Natural killer cell (primary cell): ENCODE measurements around the gene HELLS. TPM values are rescaled to one million over a fixed set of nuclear protein-coding genes. Genes with fewer than 3 reads are reported as not detected.
"Not testable (repeated sequence)": the region's sequence is repeated elsewhere in the genome, so short reads cannot be mapped to it uniquely, and the experiment has no call there.

ENCODE experiments used
- ATAC-seq, 3 donors: fragments of 150-1000 bp in 2 of 3; fragments of 200-7000 bp in 1 of 3; cut with Tn5 transposase; 1 replicate in 1 of 3; 2 replicates in 2 of 3; pipeline ENCODE4 v1.10.0; 2021; ENCODE audit warnings: mild to moderate bottlenecking in 2 of 3, moderate library complexity in 2 of 3
- DNase-seq, 2 donors: peaks; one replicate each; pipeline versions ENCODE4 v3.0.0 to v3.0.0-alpha.2; 2013 to 2021; ENCODE audit warnings: mixed read lengths in 1 of 2
- H3K27ac ChIP-seq: one replicate; pipeline ENCODE4 v1.5.1; 2013; ENCODE audit warnings: mild to moderate bottlenecking, low read length
- H3K27me3 ChIP-seq: one replicate; pipeline ENCODE4 v1.6.1; 2013; ENCODE audit warnings: low read length; ENCODE audit not compliant: control insufficient read depth, insufficient read depth
- H3K36me3 ChIP-seq: one replicate; pipeline ENCODE4 v1.6.1; 2013; ENCODE audit warnings: low read length; ENCODE audit not compliant: control insufficient read depth, insufficient read depth
- H3K4me1 ChIP-seq: one replicate; pipeline ENCODE4 v1.6.1; 2013; ENCODE audit warnings: low read length; ENCODE audit not compliant: control insufficient read depth, insufficient read depth
- H3K4me3 ChIP-seq: one replicate; pipeline ENCODE4 v1.5.1; 2013; ENCODE audit warnings: low read length
- H3K9me3 ChIP-seq: one replicate; pipeline ENCODE4 v1.6.1; 2013; ENCODE audit warnings: low read length; ENCODE audit not compliant: control insufficient read depth, insufficient read depth
- H3K27ac Mint-ChIP-seq, 2 donors: one replicate each; pipeline ENCODE4 v1.8.0; 2022; ENCODE audit warnings: mild to moderate bottlenecking in 2 of 2, mixed read lengths in 2 of 2, moderate library complexity in 1 of 2
- H3K27me3 Mint-ChIP-seq, 2 donors: one replicate each; pipeline ENCODE4 v1.8.0; 2022; ENCODE audit warnings: low read depth in 2 of 2, mixed read lengths in 2 of 2
- H3K36me3 Mint-ChIP-seq: one replicate; pipeline ENCODE4 v1.8.0; 2022; ENCODE audit warnings: mixed read lengths
- H3K4me1 Mint-ChIP-seq, 2 donors: one replicate each; pipeline ENCODE4 v1.8.0; 2022; ENCODE audit warnings: mixed read lengths in 2 of 2
- H3K4me3 Mint-ChIP-seq: one replicate; pipeline ENCODE4 v1.8.0; 2022; ENCODE audit warnings: mild to moderate bottlenecking, moderate library complexity, mixed read lengths
- H3K9me3 Mint-ChIP-seq, 2 donors: one replicate each; pipeline ENCODE4 v1.8.0; 2022; ENCODE audit warnings: mixed read lengths in 2 of 2
- CTCF ChIP-seq: fragments of 200-600 bp; IDR thresholded peaks from one replicate; pipeline ENCODE4 v1.8.0; 2022; ENCODE audit warnings: antibody characterized with exemption
- WGBS: methylation state at CpG from one replicate; pipeline ENCODE4 v1.1.7; 2013; ENCODE audit warnings: missing lambda C conversion rate; ENCODE audit not compliant: insufficient coverage; 5-methylcytosine and 5-hydroxymethylcytosine counted together
- intact Hi-C: fragments of 100-400 bp; cut with micrococcal nuclease; formaldehyde crosslinking; loops from one replicate; pipeline ENCODE4 v1.14.2; 2022
- total RNA-seq, 4 donors: library from RNA; stranded (reverse); fragments of 120-200 nt in 1 of 4; gene quantifications; one replicate each; pipeline versions ENCODE4 v1.2.3 to v1.2.4, GENCODE V29; 2013 to 2022

HELLS gene
- total RNA-seq, 3 donors from 2014 or later (not counting 1 experiment from before 2014, with no cell fraction given) = 9.4 to 10.4 (median 10.2) TPM

DNA sequence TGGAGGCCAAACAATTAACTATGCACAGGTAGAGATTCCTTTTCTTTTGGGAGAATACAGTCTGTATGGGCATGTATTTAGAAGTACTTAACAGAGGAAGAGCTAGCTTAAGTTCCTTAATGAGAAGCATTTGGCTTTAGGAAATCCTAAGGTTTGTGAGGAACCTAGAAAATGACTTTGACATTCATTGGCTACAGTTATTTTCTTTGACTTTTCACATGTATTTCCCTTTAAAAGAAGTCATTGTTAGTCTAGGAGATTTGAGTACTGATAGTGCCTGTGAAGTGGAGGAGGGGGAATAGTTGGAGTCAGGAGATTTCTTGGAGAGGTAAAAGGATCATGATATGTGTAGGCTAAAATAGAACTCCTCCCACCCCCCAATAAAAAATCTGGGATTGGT, 3.6 kb downstream of the HELLS start:
- ATAC-seq = no peak
- Histone ChIP-seq H3K4me1 (peaks cover 16% of the 10 kb centered on the region), H3K9me3 (no peaks in the 10 kb centered on the region), H3K4me3 (no peak overlapping the region), H3K27me3 (no peaks in the 10 kb centered on the region), H3K27ac (no peak overlapping the region), H3K36me3 (no peaks in the 10 kb centered on the region)
- intact Hi-C loops = no loop called here
- no peak for DNase-seq
- Mint-ChIP-seq H3K27ac (no peak overlapping the region), H3K4me1 (peaks cover 24 to 29% of the 10 kb centered on the region in 2 donors), H3K27me3 (peaks cover 0 to 2% of the 10 kb centered on the region in 2 donors), H3K9me3 (no peaks in the 10 kb centered on the region), H3K36me3 (no peaks in the 10 kb centered on the region), H3K4me3 (no peak overlapping the region)
- no peak for TF ChIP-seq CTCF

DNA sequence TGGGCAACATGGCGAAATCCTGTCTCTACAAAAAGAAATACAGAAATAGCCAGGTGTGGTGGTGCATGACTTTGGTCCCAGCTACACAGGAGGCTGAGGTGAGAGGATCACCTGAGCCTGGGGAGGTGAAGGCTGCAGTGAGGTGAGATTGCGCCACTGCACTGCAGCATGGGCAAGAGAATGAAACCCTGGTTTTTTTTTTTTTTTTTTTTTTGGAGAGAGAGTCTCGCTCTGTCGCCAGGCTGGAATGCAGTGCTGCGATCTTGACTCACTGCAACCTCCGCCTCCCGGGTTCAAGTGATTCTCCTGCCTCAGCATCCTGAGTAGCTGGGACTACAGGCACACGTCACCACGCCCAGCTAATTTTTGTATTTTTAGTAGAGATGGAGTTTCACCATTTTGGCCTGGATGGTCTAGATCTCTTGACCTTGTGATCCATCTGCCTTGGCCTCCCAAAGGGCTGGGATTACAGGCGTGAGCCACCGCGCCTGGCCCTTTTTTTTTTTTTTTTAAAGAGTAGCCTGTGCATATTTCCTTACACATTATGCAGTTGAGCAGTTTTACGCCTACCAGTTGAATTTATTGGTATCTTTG, 22.2 kb downstream of the HELLS start:
- H3K36me3 Mint-ChIP-seq, H3K36me3 ChIP-seq, H3K4me1 ChIP-seq, H3K27me3 Mint-ChIP-seq, H3K4me3 ChIP-seq, intact Hi-C loops, H3K9me3 Mint-ChIP-seq, H3K27ac Mint-ChIP-seq, H3K27me3 ChIP-seq, H3K27ac ChIP-seq, H3K4me1 Mint-ChIP-seq, DNase-seq, H3K4me3 Mint-ChIP-seq, ATAC-seq, H3K9me3 ChIP-seq: not testable (repeated sequence)
- 99% methylated on average over 12 of the region's 13 CpGs for WGBS

DNA sequence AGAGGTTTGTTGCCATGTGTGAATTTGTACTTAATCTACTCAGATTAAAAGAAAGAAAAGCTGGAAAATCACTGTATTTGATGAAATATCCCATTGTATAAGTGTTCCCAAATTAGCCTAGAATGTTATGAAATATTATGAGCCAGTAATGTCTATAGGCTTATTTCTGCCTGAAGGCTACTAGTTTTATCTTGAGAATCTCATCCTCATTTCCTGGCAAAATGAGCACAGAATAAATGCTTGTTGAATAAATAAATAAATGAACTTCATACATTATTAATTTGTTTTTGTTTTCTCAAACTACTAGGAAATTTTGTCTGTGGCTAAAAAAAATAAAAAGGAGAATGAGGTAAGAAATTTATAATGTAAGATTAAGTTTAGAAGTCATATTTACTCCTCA, 25.5 kb downstream of the HELLS start:
- no peak overlapping the region for H3K27ac Mint-ChIP-seq
- H3K4me1 Mint-ChIP-seq = no peaks in the 10 kb centered on the region
- H3K9me3 ChIP-seq = no peaks in the 10 kb centered on the region

GRCh38 chr10:94571528-94571927, 25.9 kb downstream of the HELLS start:
- DNase-seq = no peak
- H3K4me1 ChIP-seq = no peaks in the 10 kb centered on the region
- TF ChIP-seq CTCF = no peak
- H3K4me1 Mint-ChIP-seq = no peaks in the 10 kb centered on the region
- intact Hi-C loops = no loop called here
- H3K36me3 Mint-ChIP-seq = no peaks in the 10 kb centered on the region
- H3K9me3 ChIP-seq = no peaks in the 10 kb centered on the region
- 97% methylated on average over 3 of the region's 3 CpGs for WGBS
- H3K27me3 ChIP-seq = no peaks in the 10 kb centered on the region
- no peak overlapping the region for H3K4me3 Mint-ChIP-seq
- no peaks in the 10 kb centered on the region for H3K9me3 Mint-ChIP-seq
- H3K36me3 ChIP-seq = no peaks in the 10 kb centered on the region
- no peak for ATAC-seq
- no peaks in the 10 kb centered on the region for H3K27me3 Mint-ChIP-seq
- no peak overlapping the region for H3K27ac ChIP-seq
- H3K27ac Mint-ChIP-seq = no peak overlapping the region
- no peak overlapping the region for H3K4me3 ChIP-seq

More for the DNA sequence above, 25.5 kb downstream of the HELLS start:
- Mint-ChIP-seq H3K27me3 (no peaks in the 10 kb centered on the region), H3K9me3 (no peaks in the 10 kb centered on the region), H3K36me3 (no peaks in the 10 kb centered on the region), H3K4me3 (no peak overlapping the region)
- TF ChIP-seq CTCF = no peak
- no peaks in the 10 kb centered on the region for H3K4me1 ChIP-seq
- DNase-seq = no peak
- no peak overlapping the region for H3K27ac ChIP-seq
- intact Hi-C loops = no loop called here
- H3K36me3 ChIP-seq = no peaks in the 10 kb centered on the region
- no peaks in the 10 kb centered on the region for H3K27me3 ChIP-seq
- ATAC-seq = no peak
- no peak overlapping the region for H3K4me3 ChIP-seq
